Adrenal gland (tissue), 12 donors: ENCODE results near the gene MAPK4. TPM values are rescaled to one million over a fixed set of nuclear protein-coding genes. Genes with fewer than 3 reads are reported as not detected.

Experiments
- DNase-seq, 7 donors: peaks; one replicate each; pipeline ENCODE4 v3.0.0-alpha.2; 2019 to 2020
- H3K27ac ChIP-seq, 5 donors: fragments of 200-600 bp; sonication (generic) in 4 of 5; 1 replicate in 3 of 5; 2 replicates in 2 of 5; pipeline versions ENCODE4 v1.5.1 to v1.8.0; 2016 to 2020; ENCODE audit warnings: mild to moderate bottlenecking in 1 of 5
- H3K27me3 ChIP-seq: fragments of 200-600 bp; 2 replicates; pipeline ENCODE4 v1.8.0; 2021
- H3K36me3 ChIP-seq, 2 donors: fragments of 200-600 bp; replicated peaks in 1 of 2; 1 replicate in 1 of 2; 2 replicates in 1 of 2; pipeline versions ENCODE4 v1.5.1 to v1.8.0; 2018 to 2022
- H3K4me1 ChIP-seq, 2 donors: fragments of 200-600 bp; replicated peaks in 1 of 2; 1 replicate in 1 of 2; 2 replicates in 1 of 2; pipeline versions ENCODE4 v1.5.1 to v1.8.0; 2018 to 2021
- H3K4me3 ChIP-seq, 4 donors: fragments of 200-600 bp; sonication (generic) in 3 of 4; one replicate each; pipeline ENCODE4 v1.5.1; 2016 to 2018
- H3K9me3 ChIP-seq, 3 donors: fragments of 200-600 bp; sonication (generic) in 1 of 3; replicated peaks in 1 of 3; 1 replicate in 2 of 3; 2 replicates in 1 of 3; pipeline versions ENCODE4 v1.5.1 to v1.8.0; 2016 to 2021
- CTCF ChIP-seq, 6 experiments: fragments of 450-650 bp in 4 of 6; fragments of 200-600 bp in 2 of 6; sonication (generic) in 1 of 6; IDR thresholded peaks; 1 replicate in 5 of 6; 2 replicates in 1 of 6; pipeline versions ENCODE4 v1.5.1 to v1.8.0; 2016 to 2021; ENCODE audit warnings: antibody characterized with exemption in 6 of 6, mild to moderate bottlenecking in 2 of 6, moderate library complexity in 1 of 6
- POLR2A ChIP-seq, 2 donors: fragments of 450-650 bp; IDR thresholded peaks; one replicate each; pipeline ENCODE4 v1.6.1; 2017; ENCODE audit warnings: antibody characterized with exemption in 2 of 2, mild to moderate bottlenecking in 2 of 2, moderate library complexity in 1 of 2
- WGBS, 4 donors: extraction: QIAGEN DNeasy Blood & Tissue Kit in 2 of 4; methylation state at CpG; one replicate each; pipeline versions ENCODE4 v1.1.5 to v1.1.7; 2013 to 2017; 5-methylcytosine and 5-hydroxymethylcytosine counted together
- intact Hi-C, 2 donors: fragments of 100-400 bp; cut with DNase I; formaldehyde crosslinking; loops; one replicate each; pipeline versions ENCODE4 v1.14.1 to v1.15.0; 2022 to 2023
- polyA plus RNA-seq, 3 donors: library from polyadenylated mRNA; stranded (reverse); fragments of 200-250 nt in 2 of 3; fragments of 350-450 nt in 1 of 3; fragmentation: Illumina TruSeq in 1 of 3; extraction: RNeasy Lipid Tissue Mini Kit (QIAGEN cat#74804) in 1 of 3; gene quantifications; one replicate each; pipeline ENCODE4 v1.2.3, GENCODE V29; 2013 to 2014
- total RNA-seq, 9 donors: library from RNA; depleted of rRNA in 4 of 9; stranded (reverse); fragments of >200 nt in 4 of 9; fragments of 120-200 nt in 1 of 9; fragmentation: NEBNext Ultra II Directional in 1 of 9; extraction: Animal tissue kit (Norgen Biotek cat#: 25700) in 1 of 9; gene quantifications; one replicate each; pipeline versions ENCODE4 v1.1.0 to v1.2.4, GENCODE V29; 2013 to 2023
- donor health status: healthy with polysubstance abuse.
- donor health status: Bipolar disorder and iron deficiency.
- donor health status: DM: yes; HTN: yes; CAD: no.
- donor health status: DM: no; HTN: no; CAD: no.
- donor health status: DM: no; HTN: no; CAD: no.
- donor health status: DM: yes; HTN: yes; CAD: no.

Gene MAPK4
- total and polyA plus RNA-seq, 12 donors = 16.3 to 231 (median 33.9) TPM

- Histone ChIP-seq H3K4me1 (peaks cover 0 to 6% of the 10 kb centered on the region in 2 donors), H3K27me3 (no peaks in the 10 kb centered on the region), H3K4me3 (no peak overlapping the region), H3K36me3 (no peaks in the 10 kb centered on the region), H3K27ac (peak overlapping the region in 1 of 5 donors; percentile 33), H3K9me3 (no peaks in the 10 kb centered on the region)
- intact Hi-C loops = no loop called here
- no peak for DNase-seq
- no peak for TF ChIP-seq POLR2A (IDR thresholded peaks at IDR 0.05)
- TF ChIP-seq CTCF (IDR thresholded peaks at IDR 0.05) = no peak
- 94 to 98% (median 94%) methylated on average over 6 of the region's 6 CpGs for WGBS, 4 donors
Observed at GRCh38 chr18:50678651-50679050, 118.8 kb downstream of the MAPK4 start.

GRCh38 chr18:50679056-50679455 lies 119.2 kb downstream of the MAPK4 start:
- Histone ChIP-seq H3K9me3 (no peaks in the 10 kb centered on the region), H3K4me1 (peaks cover 0 to 6% of the 10 kb centered on the region in 2 donors), H3K27ac (peak overlapping the region in 1 of 5 donors; percentile 33), H3K27me3 (no peaks in the 10 kb centered on the region), H3K36me3 (no peaks in the 10 kb centered on the region), H3K4me3 (no peak overlapping the region)
- intact Hi-C loops = no loop called here
- TF ChIP-seq CTCF (IDR thresholded peaks at IDR 0.05) (no peak), POLR2A (IDR thresholded peaks at IDR 0.05) (no peak)
- DNase-seq = peak in 5 of 7 donors; percentile 35 to 59 (median 46)
- 54 to 69% (median 56%) methylated on average over 5 of the region's 5 CpGs for WGBS, 4 donors

GRCh38 chr18:50679656-50680055 lies 119.8 kb downstream of the MAPK4 start:
- H3K4me3 ChIP-seq = no peak overlapping the region
- DNase-seq = no peak
- peak overlapping the region in 1 of 5 donors; percentile 33 for H3K27ac ChIP-seq
- no peaks in the 10 kb centered on the region for H3K9me3 ChIP-seq
- H3K4me1 ChIP-seq = peaks cover 0 to 6% of the 10 kb centered on the region in 2 donors
- no peaks in the 10 kb centered on the region for H3K27me3 ChIP-seq
- TF ChIP-seq POLR2A (IDR thresholded peaks at IDR 0.05) = no peak
- no peak for TF ChIP-seq CTCF (IDR thresholded peaks at IDR 0.05)
- intact Hi-C loops = no loop called here
- no peaks in the 10 kb centered on the region for H3K36me3 ChIP-seq
- 91 to 94% (median 92%) methylated on average over 10 of the region's 10 CpGs for WGBS, 4 donors

GRCh38 chr18:50680966-50681365 lies 121.1 kb downstream of the MAPK4 start:
- intact Hi-C loops = no loop called here
- H3K9me3 ChIP-seq = no peaks in the 10 kb centered on the region
- TF ChIP-seq POLR2A (IDR thresholded peaks at IDR 0.05) (no peak), CTCF (IDR thresholded peaks at IDR 0.05) (no peak)
- H3K27ac ChIP-seq = no peak overlapping the region
- no peak overlapping the region for H3K4me3 ChIP-seq
- no peaks in the 10 kb centered on the region for H3K27me3 ChIP-seq
- DNase-seq = no peak
- H3K4me1 ChIP-seq = peaks cover 0 to 6% of the 10 kb centered on the region in 2 donors
- WGBS, 4 donors = 59 to 82% (median 68%) methylated on average over 1 of the region's 1 CpG
- H3K36me3 ChIP-seq = no peaks in the 10 kb centered on the region
